HG03095 (cell line): ENCODE data around the gene BCAT1.
"Not testable (repeated sequence)": the region's sequence is repeated elsewhere in the genome, so short reads cannot be mapped to it uniquely, and the experiment has no call there.

ENCODE experiments used
- ATAC-seq: cut with Tn5 transposase; IDR thresholded peaks from one replicate; pipeline ENCODE4 v1.9.1; 2021; ENCODE audit warnings: moderate library complexity; ENCODE audit not compliant: unreplicated experiment

Gene BCAT1

DNA sequence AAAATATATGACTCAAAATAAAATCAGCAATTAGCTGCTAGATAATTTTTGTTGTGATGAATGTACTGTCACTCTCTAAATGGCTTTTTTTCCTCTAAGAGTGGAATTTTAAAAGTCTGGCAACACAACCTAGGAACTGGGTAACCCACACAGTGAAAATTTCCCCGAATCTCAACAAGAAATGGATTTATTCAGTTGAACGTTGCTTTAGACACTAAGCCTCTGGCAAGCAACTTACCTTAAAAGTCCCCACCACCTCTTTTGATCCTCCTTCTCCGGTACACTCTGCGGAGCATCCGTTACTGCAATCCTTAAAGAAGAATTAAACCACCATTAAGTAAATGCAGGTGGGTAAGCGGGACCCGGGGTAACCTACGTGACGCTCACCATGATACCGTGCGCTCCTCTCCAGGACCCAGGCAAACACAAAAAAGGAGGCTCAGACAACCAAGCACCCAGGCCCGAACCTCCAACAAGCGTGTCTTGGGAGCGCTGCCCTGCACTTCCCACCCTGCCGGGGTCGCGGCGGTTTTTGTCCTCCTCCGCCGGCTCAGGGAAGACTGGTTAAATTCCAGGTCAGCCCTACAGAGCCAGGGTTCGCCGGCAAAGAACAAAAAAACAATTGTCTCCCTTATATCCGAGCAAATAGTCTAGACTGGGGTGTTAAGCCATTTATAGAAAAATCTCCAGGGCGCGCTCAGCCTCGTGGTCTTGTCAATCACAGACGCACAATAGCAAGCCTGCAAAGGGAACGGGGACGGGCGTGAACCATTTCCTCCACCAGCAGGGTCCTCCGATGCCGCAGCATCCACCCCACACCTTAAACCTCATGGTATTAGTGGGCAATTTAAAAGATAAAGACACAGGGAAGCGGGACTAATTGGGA lies 47.1 kb downstream of the BCAT1 start:
- ATAC-seq = no peak

GRCh38 chr12:24900196-24900595 lies 48.7 kb downstream of the BCAT1 start:
- ATAC-seq = no peak

DNA sequence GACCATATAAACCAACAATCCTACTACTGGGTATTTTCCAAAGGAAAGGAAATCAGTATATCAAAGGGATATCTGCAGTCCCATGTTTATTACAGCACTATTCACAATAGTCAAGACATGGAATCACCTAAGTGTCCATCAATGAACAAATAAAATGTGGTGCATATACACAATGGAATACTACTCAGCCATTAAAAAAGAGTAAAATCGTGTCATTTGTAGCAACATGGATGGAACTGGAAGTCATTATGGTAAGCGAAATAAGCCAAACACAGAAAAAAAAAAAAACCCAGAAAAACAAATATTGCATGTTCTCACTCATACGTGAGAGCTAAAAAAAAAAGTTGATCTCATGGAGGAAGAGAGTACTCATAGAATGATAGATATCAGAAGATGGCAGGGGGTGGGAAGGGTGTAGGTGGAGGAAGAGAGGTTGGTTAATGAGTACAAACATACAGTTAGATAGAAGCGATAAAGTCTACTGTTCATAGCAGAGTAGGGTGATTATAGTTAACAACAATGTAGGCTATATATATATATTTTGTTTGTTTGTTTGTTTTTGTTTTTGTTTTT lies 49.3 kb downstream of the BCAT1 start:
- ATAC-seq = no peak

DNA sequence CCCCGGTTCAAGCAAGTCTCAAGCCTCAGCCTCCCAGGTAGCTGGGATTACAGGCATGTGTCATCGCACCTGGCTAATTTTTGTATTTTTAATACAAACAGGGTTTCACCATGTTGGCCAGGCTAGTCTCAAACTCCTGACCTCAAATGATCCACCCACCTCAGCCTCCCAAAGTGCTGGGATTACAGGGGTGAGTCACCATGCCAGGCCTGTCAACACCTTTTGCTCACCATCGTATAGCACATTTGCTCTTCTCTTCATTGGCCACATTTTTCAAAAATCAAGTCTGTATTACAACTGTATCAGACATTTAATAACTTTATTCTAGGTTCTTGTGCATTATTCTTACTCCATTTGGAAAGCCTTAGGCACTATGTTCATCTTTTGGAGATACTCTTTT lies 50.3 kb downstream of the BCAT1 start:
- ATAC-seq = no peak

- no peak for ATAC-seq
Measured at GRCh38 chr12:24898185-24898584, 50.7 kb downstream of the BCAT1 start.

DNA sequence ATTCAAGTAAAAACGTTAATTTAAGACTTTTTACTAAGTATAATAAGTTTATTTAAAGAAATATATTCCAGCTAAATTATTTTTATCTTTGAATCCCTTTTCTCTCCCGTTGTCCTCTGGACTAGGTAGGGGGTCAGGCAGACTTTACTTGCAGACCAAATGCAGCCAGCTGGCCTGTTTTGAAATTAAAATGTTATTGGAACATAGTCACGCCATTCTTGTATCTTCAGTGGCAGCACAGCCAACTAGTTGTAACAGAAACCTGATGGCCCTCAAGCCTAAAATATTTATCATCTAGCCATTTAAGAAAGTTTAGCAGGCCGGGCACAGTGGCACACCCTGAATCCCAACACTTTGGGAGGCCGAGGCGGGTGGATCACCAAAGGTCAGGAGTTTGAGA lies 52.7 kb downstream of the BCAT1 start:
- ATAC-seq = no peak

GRCh38 chr12:24895612-24896011 lies 53.3 kb downstream of the BCAT1 start:
- no peak for ATAC-seq

DNA sequence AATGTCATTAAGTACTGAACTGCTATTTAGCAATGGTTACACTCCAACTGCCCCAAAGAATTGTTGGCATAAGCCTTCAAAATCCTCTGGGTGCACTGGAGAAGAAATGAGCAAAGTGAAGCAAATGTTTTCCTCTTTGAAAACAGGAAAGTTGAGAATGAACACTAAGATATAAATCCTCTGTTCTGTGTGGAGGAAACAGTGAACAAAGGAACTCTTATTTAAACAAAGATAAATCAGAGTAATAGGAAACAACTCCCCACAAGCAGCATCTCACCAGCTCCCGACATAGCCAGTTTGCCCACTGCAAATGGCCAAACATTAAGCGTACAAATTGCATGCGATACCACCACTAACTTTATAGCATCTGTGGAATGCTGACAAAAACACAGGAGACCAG lies 54.0 kb downstream of the BCAT1 start:
- ATAC-seq = no peak

DNA sequence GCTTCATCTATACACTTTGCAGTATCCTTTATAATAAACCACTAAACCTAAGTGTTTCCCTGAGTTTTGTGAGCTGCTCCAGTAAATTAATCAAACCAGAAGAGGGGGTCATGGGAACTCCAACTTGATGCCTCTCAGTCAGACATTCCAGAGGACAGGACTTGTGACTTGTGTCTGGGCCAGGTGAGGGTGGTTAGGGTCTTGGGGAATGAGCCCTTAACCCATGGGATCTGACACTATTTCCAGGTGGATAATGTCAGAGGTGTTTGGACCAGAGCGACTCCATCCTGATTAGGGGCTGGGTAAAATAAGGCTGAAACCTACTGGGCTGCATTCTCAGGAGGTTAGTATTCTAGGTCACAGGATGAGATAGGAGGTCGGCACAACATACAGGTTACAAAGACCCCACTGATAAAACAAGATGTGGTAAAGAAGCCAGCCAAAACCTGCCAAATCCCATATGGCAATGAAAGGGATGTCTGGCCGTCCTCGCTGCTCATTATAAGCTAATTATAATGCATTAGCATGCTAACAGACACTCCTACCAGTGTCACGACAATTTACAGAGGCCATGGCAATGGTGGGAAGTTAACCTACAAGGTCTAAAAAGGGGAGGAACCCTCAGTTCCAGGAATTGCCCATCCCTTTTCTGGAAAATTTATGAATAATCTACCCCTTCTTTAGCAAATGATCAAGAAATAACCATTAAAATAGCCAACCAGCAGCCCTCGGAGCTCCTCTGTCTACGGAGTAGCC lies 58.7 kb downstream of the BCAT1 start:
- no peak for ATAC-seq

DNA sequence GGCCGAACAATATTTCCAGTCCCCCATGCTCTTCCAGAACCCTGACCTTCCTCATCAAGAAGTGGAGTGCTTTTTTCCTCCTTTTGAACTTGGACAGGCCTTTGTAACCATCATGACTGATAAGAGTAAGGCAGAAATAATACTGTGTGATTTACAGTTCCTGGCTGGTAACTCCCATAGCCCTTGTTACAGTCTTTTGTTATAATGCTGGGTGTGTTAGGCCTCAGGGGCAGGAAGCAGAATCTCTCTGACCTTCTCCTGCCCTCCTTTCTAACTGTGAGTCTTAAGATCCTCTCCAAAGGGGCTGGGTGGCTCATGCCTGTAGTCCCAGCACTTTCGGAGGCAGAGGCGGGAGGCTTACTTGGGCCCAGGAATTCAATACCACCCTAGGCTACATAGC lies 59.5 kb downstream of the BCAT1 start:
- ATAC-seq = no peak

- ATAC-seq = no peak
Measured at GRCh38 chr12:24888813-24889212, 60.1 kb downstream of the BCAT1 start.

GRCh38 chr12:24884911-24885310 lies 64.0 kb downstream of the BCAT1 start:
- no peak for ATAC-seq

DNA sequence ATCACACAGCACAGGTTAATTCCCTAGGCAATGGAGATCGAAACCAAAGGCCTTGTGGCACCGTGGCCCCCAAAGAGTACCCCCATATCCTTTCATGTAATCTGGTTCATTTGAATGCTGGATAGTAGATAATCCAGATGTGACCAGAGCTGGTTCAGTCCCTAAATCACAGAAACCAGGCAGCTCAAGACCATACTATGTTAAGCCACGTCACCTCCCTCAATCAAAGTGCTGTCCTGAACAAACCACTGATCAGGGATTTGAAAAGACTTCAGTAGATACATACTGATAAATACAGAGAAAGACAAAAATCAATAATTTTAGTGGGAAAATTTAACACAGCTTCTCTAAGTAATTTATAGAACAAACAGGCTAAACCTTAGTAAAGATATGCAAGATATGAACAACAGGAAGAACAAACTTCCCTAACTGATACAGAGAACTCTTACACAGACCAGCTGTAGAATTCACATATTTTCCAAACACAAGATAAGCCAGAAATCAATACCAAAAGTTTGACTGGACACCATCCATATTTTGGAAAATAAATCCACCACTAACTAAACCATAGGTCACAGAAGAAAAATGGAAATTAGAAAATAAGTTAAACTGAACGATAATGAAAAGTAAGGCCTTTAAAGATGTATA lies 67.1 kb downstream of the BCAT1 start:
- no peak for ATAC-seq

- ATAC-seq = no peak
Measured at GRCh38 chr12:24881227-24881626, 67.7 kb downstream of the BCAT1 start.

GRCh38 chr12:24880732-24881131 lies 68.2 kb downstream of the BCAT1 start:
- no peak for ATAC-seq

DNA sequence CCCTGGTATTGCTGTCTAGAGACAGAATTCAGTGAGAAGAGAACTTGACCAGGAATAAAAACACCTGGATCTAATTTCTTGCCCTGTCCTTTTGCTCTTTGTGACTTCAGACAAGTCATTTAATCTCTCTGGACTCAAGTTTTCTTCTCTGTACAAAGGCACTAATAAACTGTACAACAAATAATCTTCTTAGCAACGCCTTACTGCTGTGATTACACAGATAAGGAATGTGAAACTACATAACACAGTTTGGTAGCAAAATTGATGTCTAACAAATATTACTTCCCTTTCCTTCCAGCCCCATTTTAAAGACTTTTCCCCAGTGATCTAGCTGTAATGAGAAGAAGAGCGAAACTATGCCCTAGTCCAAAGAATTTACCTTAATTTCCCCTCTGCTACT lies 69.3 kb downstream of the BCAT1 start:
- ATAC-seq = no peak

DNA sequence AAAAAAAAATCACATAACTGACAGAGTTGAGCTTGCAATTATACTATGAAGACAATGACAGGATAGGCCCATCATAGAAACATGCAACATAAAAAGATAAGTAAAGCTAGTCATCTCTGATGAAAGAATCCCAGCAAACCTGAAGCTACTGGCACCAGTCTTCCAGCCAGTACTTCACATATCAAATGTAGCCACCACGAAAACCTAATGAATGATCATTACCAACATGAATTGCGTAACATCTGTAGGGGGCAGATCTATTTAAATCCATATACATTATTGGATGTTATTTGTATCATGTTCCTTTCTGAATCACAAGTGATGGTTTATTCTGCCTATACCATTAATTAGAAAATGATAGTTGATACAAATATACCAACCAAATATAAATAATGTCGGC lies 73.9 kb downstream of the BCAT1 start:
- ATAC-seq = no peak

GRCh38 chr12:24872211-24872610 lies 76.7 kb downstream of the BCAT1 start:
- no peak for ATAC-seq

DNA sequence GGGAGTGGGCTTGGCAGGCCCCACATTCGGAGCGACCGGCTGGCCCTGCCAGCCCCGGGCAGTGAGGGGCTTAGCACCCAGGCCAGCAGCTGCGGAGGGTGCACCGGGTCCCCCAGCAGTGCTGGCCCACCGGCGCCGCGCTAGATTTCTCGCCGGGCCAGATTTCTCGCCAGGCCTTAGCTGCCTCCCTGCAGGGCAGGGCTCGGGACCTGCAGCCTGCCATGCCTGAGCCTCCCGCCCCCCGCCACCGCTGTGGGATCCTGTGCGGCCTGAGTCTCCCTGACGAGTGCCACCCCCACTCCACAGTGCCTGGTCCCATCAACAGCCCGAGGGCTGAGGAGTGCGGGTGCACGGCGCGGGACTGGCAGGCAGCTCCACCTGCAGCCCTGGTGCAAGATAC lies 82.8 kb downstream of the BCAT1 start:
- not testable (repeated sequence) for ATAC-seq

DNA sequence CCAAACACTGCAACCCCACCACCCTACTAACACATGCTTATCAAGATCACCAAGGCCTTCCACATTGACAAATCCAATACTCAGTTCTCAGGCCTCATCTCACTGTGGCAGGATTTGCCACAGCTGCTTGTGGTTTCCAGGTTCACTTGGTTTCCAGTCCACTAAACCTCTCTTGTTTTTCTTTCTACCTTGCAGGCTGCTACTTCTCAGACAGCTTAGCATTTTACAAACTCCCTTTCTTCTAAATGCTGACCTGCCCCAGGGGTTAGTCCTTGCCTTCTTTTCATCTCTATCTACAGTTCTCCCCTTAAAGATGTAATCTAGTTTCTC lies 84.1 kb downstream of the BCAT1 start:
- peak; percentile 46 for ATAC-seq

GRCh38 chr12:24861766-24862540 lies 86.9 kb downstream of the BCAT1 start:
- ATAC-seq = no peak
